ENCODE measurements around the gene MGMT. TPM values are rescaled to one million over a fixed set of nuclear protein-coding genes. Genes with fewer than 3 reads are reported as not detected.

The MGMT gene
- total RNA-seq, 2 experiments from 2014 or later: 24.6 to 26.0 TPM

- peaks cover 25% of the 10 kb centered on the region for H3K9me3 Mint-ChIP-seq
- CTCF ChIA-PET: interaction anchor here (0.5 kb wide), 1 partner anchor 477 kb away, joined by 3 read pairs; no protein-coding TSS in a partner anchor
- H3K27ac Mint-ChIP-seq: no peak overlapping the region
- H3K4me3 Mint-ChIP-seq: no peak overlapping the region
- intact Hi-C loops (cut with micrococcal nuclease): no loop called here
- no peaks in the 10 kb centered on the region for H3K27me3 Mint-ChIP-seq (ENCODE audit: low read depth)
- peaks cover 46% of the 10 kb centered on the region for H3K36me3 Mint-ChIP-seq (ENCODE audit: low read depth)
- peaks cover 8% of the 10 kb centered on the region for H3K4me1 Mint-ChIP-seq (ENCODE audit: low read depth)
- DNase-seq: no peak
Measured at GRCh38 chr10:129505500-129506075, 38.5 kb downstream of the MGMT start.

- Mint-ChIP-seq H3K4me1 (ENCODE audit: low read depth) (peaks cover 7% of the 10 kb centered on the region), H3K27ac (no peak overlapping the region), H3K27me3 (ENCODE audit: low read depth) (no peaks in the 10 kb centered on the region), H3K4me3 (no peak overlapping the region), H3K36me3 (ENCODE audit: low read depth) (peaks cover 44% of the 10 kb centered on the region), H3K9me3 (peaks cover 25% of the 10 kb centered on the region)
- DNase-seq: no peak
- CTCF ChIA-PET: no interaction called here
- intact Hi-C loops (cut with micrococcal nuclease): no loop called here
Measured at GRCh38 chr10:129506101-129506797, 39.2 kb downstream of the MGMT start.

- intact Hi-C loops (cut with micrococcal nuclease): no loop called here
Measured at GRCh38 chr10:129507216-129507889, 40.3 kb downstream of the MGMT start.

GRCh38 chr10:129509155-129509554 is 42.1 kb downstream of the MGMT start:
- Mint-ChIP-seq H3K4me1 (ENCODE audit: low read depth) (peaks cover 9% of the 10 kb centered on the region), H3K27me3 (ENCODE audit: low read depth) (no peaks in the 10 kb centered on the region), H3K4me3 (no peak overlapping the region), H3K9me3 (peaks cover 29% of the 10 kb centered on the region), H3K27ac (no peak overlapping the region), H3K36me3 (ENCODE audit: low read depth) (peaks cover 36% of the 10 kb centered on the region)
- no peak for DNase-seq
- intact Hi-C loops (cut with micrococcal nuclease): no loop called here
- CTCF ChIA-PET: no interaction called here

More at GRCh38 chr10:129507216-129507889, 40.3 kb downstream of the MGMT start:
- H3K4me3 Mint-ChIP-seq: no peak overlapping the region
- CTCF ChIA-PET: no interaction called here
- H3K27ac Mint-ChIP-seq: no peak overlapping the region
- peaks cover 7% of the 10 kb centered on the region for H3K4me1 Mint-ChIP-seq (ENCODE audit: low read depth)
- no peak for DNase-seq
- no peaks in the 10 kb centered on the region for H3K27me3 Mint-ChIP-seq (ENCODE audit: low read depth)
- H3K9me3 Mint-ChIP-seq: peaks cover 27% of the 10 kb centered on the region
- H3K36me3 Mint-ChIP-seq (ENCODE audit: low read depth): peaks cover 39% of the 10 kb centered on the region

- H3K9me3 Mint-ChIP-seq: peaks cover 31% of the 10 kb centered on the region
- no peaks in the 10 kb centered on the region for H3K27me3 Mint-ChIP-seq (ENCODE audit: low read depth)
- DNase-seq: no peak
- no peak overlapping the region for H3K27ac Mint-ChIP-seq
- peaks cover 36% of the 10 kb centered on the region for H3K36me3 Mint-ChIP-seq (ENCODE audit: low read depth)
- H3K4me3 Mint-ChIP-seq: no peak overlapping the region
- peaks cover 11% of the 10 kb centered on the region for H3K4me1 Mint-ChIP-seq (ENCODE audit: low read depth)
- CTCF ChIA-PET: no interaction called here
- intact Hi-C loops (cut with micrococcal nuclease): no loop called here
Measured at GRCh38 chr10:129509835-129510234, 42.8 kb downstream of the MGMT start.

GRCh38 chr10:129511086-129511485 is 44.0 kb downstream of the MGMT start:
- H3K4me3 Mint-ChIP-seq: no peak overlapping the region
- intact Hi-C loops (cut with micrococcal nuclease): no loop called here
- peaks cover 36% of the 10 kb centered on the region for H3K36me3 Mint-ChIP-seq (ENCODE audit: low read depth)

GRCh38 chr10:129511758-129512157 is 44.7 kb downstream of the MGMT start:
- intact Hi-C loops (cut with micrococcal nuclease): no loop called here
- H3K27ac Mint-ChIP-seq: no peak overlapping the region
- peaks cover 9% of the 10 kb centered on the region for H3K4me1 Mint-ChIP-seq (ENCODE audit: low read depth)
- peaks cover 33% of the 10 kb centered on the region for H3K36me3 Mint-ChIP-seq (ENCODE audit: low read depth)
- CTCF ChIA-PET: no interaction called here
- no peak for DNase-seq
- peaks cover 26% of the 10 kb centered on the region for H3K9me3 Mint-ChIP-seq
- H3K27me3 Mint-ChIP-seq (ENCODE audit: low read depth): no peaks in the 10 kb centered on the region
- no peak overlapping the region for H3K4me3 Mint-ChIP-seq

More at GRCh38 chr10:129511086-129511485, 44.0 kb downstream of the MGMT start:
- Mint-ChIP-seq H3K27ac (no peak overlapping the region), H3K4me1 (ENCODE audit: low read depth) (peaks cover 9% of the 10 kb centered on the region), H3K27me3 (ENCODE audit: low read depth) (no peaks in the 10 kb centered on the region), H3K9me3 (peaks cover 31% of the 10 kb centered on the region)
- DNase-seq: no peak
- CTCF ChIA-PET: no interaction called here

- Mint-ChIP-seq H3K27me3 (ENCODE audit: low read depth) (no peaks in the 10 kb centered on the region), H3K27ac (no peak overlapping the region), H3K4me1 (ENCODE audit: low read depth) (peaks cover 9% of the 10 kb centered on the region), H3K36me3 (ENCODE audit: low read depth) (peaks cover 25% of the 10 kb centered on the region), H3K9me3 (peaks cover 14% of the 10 kb centered on the region), H3K4me3 (no peak overlapping the region)
- no peak for DNase-seq
- intact Hi-C loops (cut with micrococcal nuclease): no loop called here
- CTCF ChIA-PET: no interaction called here
Measured at GRCh38 chr10:129513312-129513711, 46.3 kb downstream of the MGMT start.

- peaks cover 12% of the 10 kb centered on the region for H3K9me3 Mint-ChIP-seq
- no peak overlapping the region for H3K27ac Mint-ChIP-seq
- CTCF ChIA-PET: no interaction called here
- peaks cover 20% of the 10 kb centered on the region for H3K36me3 Mint-ChIP-seq (ENCODE audit: low read depth)
- no peak overlapping the region for H3K4me3 Mint-ChIP-seq
- no peak for DNase-seq
- peaks cover 9% of the 10 kb centered on the region for H3K4me1 Mint-ChIP-seq (ENCODE audit: low read depth)
- intact Hi-C loops (cut with micrococcal nuclease): no loop called here
- H3K27me3 Mint-ChIP-seq (ENCODE audit: low read depth): no peaks in the 10 kb centered on the region
Measured at GRCh38 chr10:129514568-129515451, 47.8 kb downstream of the MGMT start.

GRCh38 chr10:129516846-129517679 is 50.0 kb downstream of the MGMT start:
- H3K27me3 Mint-ChIP-seq (ENCODE audit: low read depth): no peaks in the 10 kb centered on the region

GRCh38 chr10:129517680-129518057 is 50.6 kb downstream of the MGMT start:
- peaks cover 4% of the 10 kb centered on the region for H3K9me3 Mint-ChIP-seq
- CTCF ChIA-PET: no interaction called here
- H3K27ac Mint-ChIP-seq: no peak overlapping the region
- H3K27me3 Mint-ChIP-seq (ENCODE audit: low read depth): no peaks in the 10 kb centered on the region
- no peak overlapping the region for H3K4me3 Mint-ChIP-seq
- intact Hi-C loops (cut with micrococcal nuclease): no loop called here
- peaks cover 8% of the 10 kb centered on the region for H3K36me3 Mint-ChIP-seq (ENCODE audit: low read depth)
- no peak for DNase-seq
- peaks cover 6% of the 10 kb centered on the region for H3K4me1 Mint-ChIP-seq (ENCODE audit: low read depth)

More at GRCh38 chr10:129516846-129517679, 50.0 kb downstream of the MGMT start:
- CTCF ChIA-PET: no interaction called here
- intact Hi-C loops (cut with micrococcal nuclease): no loop called here
- peaks cover 6% of the 10 kb centered on the region for H3K4me1 Mint-ChIP-seq (ENCODE audit: low read depth)
- peaks cover 7% of the 10 kb centered on the region for H3K9me3 Mint-ChIP-seq
- H3K4me3 Mint-ChIP-seq: no peak overlapping the region
- peaks cover 11% of the 10 kb centered on the region for H3K36me3 Mint-ChIP-seq (ENCODE audit: low read depth)
- no peak overlapping the region for H3K27ac Mint-ChIP-seq
- DNase-seq: no peak

All from activated naive CD4-positive, alpha-beta T cell treated with anti-CD3 and anti-CD28 coated beads for 36 hours (primary cell).